ENCODE results near the gene SYCE3. TPM values are rescaled to one million over a fixed set of nuclear protein-coding genes. Genes with fewer than 3 reads are reported as not detected.

Gene SYCE3
- total and polyA plus RNA-seq, 9 of the 15 experiments (the other 6 are each of a cell fraction or from before 2014, with no cell fraction given), result 0.56 TPM; not detected in 8

DNA sequence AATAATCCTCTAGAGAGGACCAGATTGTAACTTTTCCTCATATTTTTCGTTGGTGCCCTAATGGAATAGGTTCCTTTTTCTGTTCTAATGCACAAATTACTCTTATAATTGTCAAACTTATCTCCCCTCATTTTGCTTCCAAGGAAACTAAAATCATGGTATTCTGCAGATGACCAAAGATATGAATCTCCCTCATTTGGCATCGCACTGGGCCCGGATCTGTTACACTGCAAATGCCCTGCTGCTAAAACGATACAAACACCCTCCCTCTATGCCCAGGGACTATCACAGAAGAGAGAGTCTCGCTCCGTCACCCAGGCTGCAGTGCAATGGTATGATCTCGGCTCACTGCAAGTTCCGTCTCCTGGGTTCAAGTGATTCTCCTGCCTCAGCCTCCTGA, 9.4 kb downstream of the SYCE3 start (continued):
- TF ChIP-seq, protein P1, sequence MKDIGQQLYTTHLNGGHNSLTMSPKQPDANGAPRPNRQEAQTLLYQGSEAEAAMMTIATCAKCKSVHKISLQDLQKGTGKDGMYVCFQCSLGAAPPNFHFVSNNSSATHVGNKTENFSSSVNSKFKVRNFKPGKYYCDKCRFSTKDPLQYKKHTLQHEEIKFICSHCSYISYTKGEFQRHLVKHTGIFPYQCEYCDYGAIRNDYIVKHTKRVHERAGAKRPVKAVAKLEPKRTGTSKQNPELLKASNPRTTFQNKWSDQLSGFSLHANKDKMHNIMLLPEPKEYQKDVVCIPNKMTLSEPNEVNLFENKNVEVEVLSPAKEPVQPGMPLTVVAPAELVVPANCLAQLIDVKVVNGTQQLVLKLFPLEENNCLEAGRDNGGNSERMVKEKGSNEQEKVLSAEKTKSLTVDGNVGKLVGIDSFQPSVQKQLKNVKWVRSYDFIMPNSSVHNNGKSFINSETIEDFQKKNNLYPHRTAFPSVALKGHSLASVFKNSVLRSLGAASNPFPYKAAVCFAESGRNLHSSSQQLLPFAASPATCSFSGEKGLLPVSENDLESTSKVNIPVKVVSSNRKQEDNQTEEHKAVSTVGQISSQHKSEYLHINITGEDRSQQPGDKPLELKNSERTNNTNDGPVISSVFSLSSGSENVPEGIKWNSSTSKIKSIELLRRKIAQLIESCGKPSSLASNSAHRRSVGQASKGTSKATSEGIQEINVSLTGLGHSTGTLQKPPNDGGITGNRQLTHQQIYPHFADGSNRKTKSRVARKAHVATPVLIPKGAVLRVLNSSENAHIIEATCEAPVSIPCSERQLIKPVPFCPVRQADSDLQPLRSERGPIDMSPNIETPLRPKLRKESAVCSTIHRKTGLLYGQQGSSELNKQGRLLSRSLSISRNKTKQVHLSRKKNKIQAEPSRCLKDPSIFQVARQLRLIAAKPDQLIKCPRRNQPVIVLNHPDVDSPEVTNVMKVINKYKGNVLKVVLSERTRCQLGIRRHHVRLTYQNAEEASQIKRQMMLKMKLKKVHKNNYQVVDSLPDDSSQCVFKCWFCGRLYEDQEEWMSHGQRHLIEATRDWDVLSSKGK (CRISPR knock-in tag; IDR thresholded peaks at IDR 0.05), result no peak
- TF ChIP-seq PTBP1 (IDR thresholded peaks at IDR 0.05; ENCODE audit: low read depth, low read length) (no peak), JUND (IDR thresholded peaks at IDR 0.05; ENCODE audit: borderline replicate concordance, low read depth, low read length) (no peak), JUND (tag; IDR thresholded peaks at IDR 0.05; ENCODE audit: borderline replicate concordance, low read depth, low read length) (no peak), ZNF253 (CRISPR knock-in tag; conservative IDR thresholded peaks at IDR 0.05) (no peak), DDX20 (tag; IDR thresholded peaks at IDR 0.05; ENCODE audit: low read depth) (no peak), ZNF354B (CRISPR knock-in tag; IDR thresholded peaks at IDR 0.05) (no peak), MYBL2 (IDR thresholded peaks at IDR 0.05; ENCODE audit: low read depth) (no peak), MYBL2 (CRISPR knock-in tag; IDR thresholded peaks at IDR 0.05; ENCODE audit: borderline replicate concordance) (no peak), ETV1 (tag; conservative IDR thresholded peaks at IDR 0.05; ENCODE audit: low read depth) (no peak), NEUROD1 (IDR thresholded peaks at IDR 0.05; ENCODE audit: borderline replicate concordance, low read depth, low read length, partially characterized antibody) (no peak), HNRNPH1 (optimal IDR thresholded peaks at IDR 0.05; ENCODE audit: low read depth, low read length) (no peak)
- TF ChIP-seq, protein P2, sequence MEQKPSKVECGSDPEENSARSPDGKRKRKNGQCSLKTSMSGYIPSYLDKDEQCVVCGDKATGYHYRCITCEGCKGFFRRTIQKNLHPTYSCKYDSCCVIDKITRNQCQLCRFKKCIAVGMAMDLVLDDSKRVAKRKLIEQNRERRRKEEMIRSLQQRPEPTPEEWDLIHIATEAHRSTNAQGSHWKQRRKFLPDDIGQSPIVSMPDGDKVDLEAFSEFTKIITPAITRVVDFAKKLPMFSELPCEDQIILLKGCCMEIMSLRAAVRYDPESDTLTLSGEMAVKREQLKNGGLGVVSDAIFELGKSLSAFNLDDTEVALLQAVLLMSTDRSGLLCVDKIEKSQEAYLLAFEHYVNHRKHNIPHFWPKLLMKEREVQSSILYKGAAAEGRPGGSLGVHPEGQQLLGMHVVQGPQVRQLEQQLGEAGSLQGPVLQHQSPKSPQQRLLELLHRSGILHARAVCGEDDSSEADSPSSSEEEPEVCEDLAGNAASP (IDR thresholded peaks at IDR 0.05), result no peak
- TF ChIP-seq, protein P3, sequence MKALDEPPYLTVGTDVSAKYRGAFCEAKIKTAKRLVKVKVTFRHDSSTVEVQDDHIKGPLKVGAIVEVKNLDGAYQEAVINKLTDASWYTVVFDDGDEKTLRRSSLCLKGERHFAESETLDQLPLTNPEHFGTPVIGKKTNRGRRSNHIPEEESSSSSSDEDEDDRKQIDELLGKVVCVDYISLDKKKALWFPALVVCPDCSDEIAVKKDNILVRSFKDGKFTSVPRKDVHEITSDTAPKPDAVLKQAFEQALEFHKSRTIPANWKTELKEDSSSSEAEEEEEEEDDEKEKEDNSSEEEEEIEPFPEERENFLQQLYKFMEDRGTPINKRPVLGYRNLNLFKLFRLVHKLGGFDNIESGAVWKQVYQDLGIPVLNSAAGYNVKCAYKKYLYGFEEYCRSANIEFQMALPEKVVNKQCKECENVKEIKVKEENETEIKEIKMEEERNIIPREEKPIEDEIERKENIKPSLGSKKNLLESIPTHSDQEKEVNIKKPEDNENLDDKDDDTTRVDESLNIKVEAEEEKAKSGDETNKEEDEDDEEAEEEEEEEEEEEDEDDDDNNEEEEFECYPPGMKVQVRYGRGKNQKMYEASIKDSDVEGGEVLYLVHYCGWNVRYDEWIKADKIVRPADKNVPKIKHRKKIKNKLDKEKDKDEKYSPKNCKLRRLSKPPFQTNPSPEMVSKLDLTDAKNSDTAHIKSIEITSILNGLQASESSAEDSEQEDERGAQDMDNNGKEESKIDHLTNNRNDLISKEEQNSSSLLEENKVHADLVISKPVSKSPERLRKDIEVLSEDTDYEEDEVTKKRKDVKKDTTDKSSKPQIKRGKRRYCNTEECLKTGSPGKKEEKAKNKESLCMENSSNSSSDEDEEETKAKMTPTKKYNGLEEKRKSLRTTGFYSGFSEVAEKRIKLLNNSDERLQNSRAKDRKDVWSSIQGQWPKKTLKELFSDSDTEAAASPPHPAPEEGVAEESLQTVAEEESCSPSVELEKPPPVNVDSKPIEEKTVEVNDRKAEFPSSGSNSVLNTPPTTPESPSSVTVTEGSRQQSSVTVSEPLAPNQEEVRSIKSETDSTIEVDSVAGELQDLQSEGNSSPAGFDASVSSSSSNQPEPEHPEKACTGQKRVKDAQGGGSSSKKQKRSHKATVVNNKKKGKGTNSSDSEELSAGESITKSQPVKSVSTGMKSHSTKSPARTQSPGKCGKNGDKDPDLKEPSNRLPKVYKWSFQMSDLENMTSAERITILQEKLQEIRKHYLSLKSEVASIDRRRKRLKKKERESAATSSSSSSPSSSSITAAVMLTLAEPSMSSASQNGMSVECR (CRISPR knock-in tag; IDR thresholded peaks at IDR 0.05), result no peak

Data from K562 (cell line).